ENCODE data around the gene EDC4.

Gene EDC4

GRCh38 chr16:67842509-67843342 is 30.1 kb upstream of the EDC4 start:
- Histone ChIP-seq H3K4me3 (ENCODE audit: low read length) (peak overlapping the region; percentile 90), H3K4me1 (ENCODE audit: insufficient read depth, low read length) (peaks cover 33% of the 10 kb centered on the region), H3K27me3 (ENCODE audit: insufficient read depth, low read length) (no peaks in the 10 kb centered on the region), H3K9me3 (ENCODE audit: insufficient read depth, low read depth, low read length) (no peaks in the 10 kb centered on the region), H3K27ac (ENCODE audit: low read length) (no peak overlapping the region), H3K36me3 (ENCODE audit: insufficient read depth, low read depth, low read length) (no peaks in the 10 kb centered on the region), H3K9ac (ENCODE audit: low read depth, low read length) (peak overlapping the region; percentile 87; the same call in 1 of the 2 replicates)

- Histone ChIP-seq H3K4me1 (ENCODE audit: insufficient read depth, low read length) (peaks cover 38% of the 10 kb centered on the region), H3K27ac (ENCODE audit: low read length) (no peak overlapping the region)
These were observed 29.5 kb upstream of the EDC4 start for GRCh38 chr16:67843343-67843765.

GRCh38 chr16:67844497-67844896 is 28.4 kb upstream of the EDC4 start:
- Histone ChIP-seq H3K27ac (ENCODE audit: low read length) (no peak overlapping the region), H3K27me3 (ENCODE audit: insufficient read depth, low read length) (no peaks in the 10 kb centered on the region), H3K36me3 (ENCODE audit: insufficient read depth, low read depth, low read length) (peaks cover 6% of the 10 kb centered on the region), H3K4me1 (ENCODE audit: insufficient read depth, low read length) (peaks cover 40% of the 10 kb centered on the region), H3K4me3 (ENCODE audit: low read length) (peak overlapping the region; percentile 90), H3K9me3 (ENCODE audit: insufficient read depth, low read depth, low read length) (no peaks in the 10 kb centered on the region), H3K9ac (ENCODE audit: low read depth, low read length) (no peak overlapping the region)

More at GRCh38 chr16:67843343-67843765, 29.5 kb upstream of the EDC4 start:
- H3K27me3 ChIP-seq (ENCODE audit: insufficient read depth, low read length) = no peaks in the 10 kb centered on the region
- H3K4me3 ChIP-seq (ENCODE audit: low read length) = peak overlapping the region; percentile 90
- H3K9ac ChIP-seq (ENCODE audit: low read depth, low read length) = peak overlapping the region; percentile 87; the same call in 1 of the 2 replicates
- H3K36me3 ChIP-seq (ENCODE audit: insufficient read depth, low read depth, low read length) = no peaks in the 10 kb centered on the region
- H3K9me3 ChIP-seq (ENCODE audit: insufficient read depth, low read depth, low read length) = no peaks in the 10 kb centered on the region

- Histone ChIP-seq H3K36me3 (ENCODE audit: insufficient read depth, low read depth, low read length) (peaks cover 8% of the 10 kb centered on the region), H3K9ac (ENCODE audit: low read depth, low read length) (peak overlapping the region; percentile 95), H3K4me1 (ENCODE audit: insufficient read depth, low read length) (peaks cover 40% of the 10 kb centered on the region), H3K27ac (ENCODE audit: low read length) (peak overlapping the region; percentile 96), H3K4me3 (ENCODE audit: low read length) (peak overlapping the region; percentile 97), H3K27me3 (ENCODE audit: insufficient read depth, low read length) (no peaks in the 10 kb centered on the region), H3K9me3 (ENCODE audit: insufficient read depth, low read depth, low read length) (no peaks in the 10 kb centered on the region)
These were observed 27.4 kb upstream of the EDC4 start for GRCh38 chr16:67845291-67846062.

- peaks cover 40% of the 10 kb centered on the region for H3K4me1 ChIP-seq (ENCODE audit: insufficient read depth, low read length)
- H3K4me3 ChIP-seq (ENCODE audit: low read length) = peak overlapping the region; percentile 97
- peak overlapping the region; percentile 95 for H3K9ac ChIP-seq (ENCODE audit: low read depth, low read length)
- peak overlapping the region; percentile 96 for H3K27ac ChIP-seq (ENCODE audit: low read length)
- no peaks in the 10 kb centered on the region for H3K9me3 ChIP-seq (ENCODE audit: insufficient read depth, low read depth, low read length)
- H3K36me3 ChIP-seq (ENCODE audit: insufficient read depth, low read depth, low read length) = peaks cover 10% of the 10 kb centered on the region
- no peaks in the 10 kb centered on the region for H3K27me3 ChIP-seq (ENCODE audit: insufficient read depth, low read length)
These were observed 26.9 kb upstream of the EDC4 start for GRCh38 chr16:67846063-67846319.

GRCh38 chr16:67846320-67847063 is 26.4 kb upstream of the EDC4 start, which contains the start of gene NUTF2:
Gene NUTF2, plus strand, starts transcription at chr16:67846933. Its CDS starts 18,198 bp downstream, at chr16:67865131.
- Histone ChIP-seq H3K27ac (ENCODE audit: low read length) (peak within 1 kb of the TSS; percentile 96), H3K9ac (ENCODE audit: low read depth, low read length) (peak within 1 kb of the TSS; percentile 95), H3K4me3 (ENCODE audit: low read length) (peak within 1 kb of the TSS; percentile 97), H3K4me1 (ENCODE audit: insufficient read depth, low read length) (peaks cover 36% of the 10 kb centered on the region), H3K36me3 (ENCODE audit: insufficient read depth, low read depth, low read length) (peaks cover 10% of the 10 kb centered on the region), H3K9me3 (ENCODE audit: insufficient read depth, low read depth, low read length) (no peaks in the 10 kb centered on the region), H3K27me3 (ENCODE audit: insufficient read depth, low read length) (no peaks in the 10 kb centered on the region)

- H3K27ac ChIP-seq (ENCODE audit: low read length) = peak within 1 kb of the TSS; percentile 96
- peak within 1 kb of the TSS; percentile 97 for H3K4me3 ChIP-seq (ENCODE audit: low read length)
- H3K9ac ChIP-seq (ENCODE audit: low read depth, low read length) = peak within 1 kb of the TSS; percentile 95
- H3K36me3 ChIP-seq (ENCODE audit: insufficient read depth, low read depth, low read length) = peaks cover 10% of the 10 kb centered on the region
- H3K27me3 ChIP-seq (ENCODE audit: insufficient read depth, low read length) = no peaks in the 10 kb centered on the region
- H3K9me3 ChIP-seq (ENCODE audit: insufficient read depth, low read depth, low read length) = no peaks in the 10 kb centered on the region
- peaks cover 35% of the 10 kb centered on the region for H3K4me1 ChIP-seq (ENCODE audit: insufficient read depth, low read length)
These were observed 25.6 kb upstream of the EDC4 start, which contains the start of gene CENPT for GRCh38 chr16:67847064-67847861. Gene CENPT, minus strand, starts transcription at chr16:67847693. Its CDS starts 13,834 bp downstream, at chr16:67833859.

GRCh38 chr16:67848118-67848517 is 24.7 kb upstream of the EDC4 start:
- Histone ChIP-seq H3K27me3 (ENCODE audit: insufficient read depth, low read length) (no peaks in the 10 kb centered on the region), H3K4me1 (ENCODE audit: insufficient read depth, low read length) (peaks cover 34% of the 10 kb centered on the region), H3K9me3 (ENCODE audit: insufficient read depth, low read depth, low read length) (no peaks in the 10 kb centered on the region), H3K27ac (ENCODE audit: low read length) (no peak overlapping the region), H3K4me3 (ENCODE audit: low read length) (peak overlapping the region; percentile 97), H3K9ac (ENCODE audit: low read depth, low read length) (peak overlapping the region; percentile 95; the same call in 1 of the 2 replicates), H3K36me3 (ENCODE audit: insufficient read depth, low read depth, low read length) (peaks cover 10% of the 10 kb centered on the region)

- no peak overlapping the region for H3K4me3 ChIP-seq (ENCODE audit: low read length)
- H3K27ac ChIP-seq (ENCODE audit: low read length) = no peak overlapping the region
- H3K9me3 ChIP-seq (ENCODE audit: insufficient read depth, low read depth, low read length) = no peaks in the 10 kb centered on the region
- H3K36me3 ChIP-seq (ENCODE audit: insufficient read depth, low read depth, low read length) = peaks cover 14% of the 10 kb centered on the region
- H3K4me1 ChIP-seq (ENCODE audit: insufficient read depth, low read length) = peaks cover 19% of the 10 kb centered on the region
- H3K9ac ChIP-seq (ENCODE audit: low read depth, low read length) = no peak overlapping the region
- no peaks in the 10 kb centered on the region for H3K27me3 ChIP-seq (ENCODE audit: insufficient read depth, low read length)
These were observed 19.2 kb upstream of the EDC4 start for GRCh38 chr16:67853670-67854069.

GRCh38 chr16:67855789-67856188 is 17.1 kb upstream of the EDC4 start:
- Histone ChIP-seq H3K9ac (ENCODE audit: low read depth, low read length) (no peak overlapping the region), H3K36me3 (ENCODE audit: insufficient read depth, low read depth, low read length) (peaks cover 11% of the 10 kb centered on the region), H3K9me3 (ENCODE audit: insufficient read depth, low read depth, low read length) (no peaks in the 10 kb centered on the region), H3K27me3 (ENCODE audit: insufficient read depth, low read length) (no peaks in the 10 kb centered on the region), H3K27ac (ENCODE audit: low read length) (no peak overlapping the region), H3K4me3 (ENCODE audit: low read length) (no peak overlapping the region), H3K4me1 (ENCODE audit: insufficient read depth, low read length) (peaks cover 17% of the 10 kb centered on the region)
